B cell (primary cell): Measurements from ENCODE around the gene COL6A1.

Experiments
- EZH2 ChIP-seq: IDR thresholded peaks from 2 replicates; pipeline ENCODE4 v1.6.1; 2012; ENCODE audit warnings: borderline replicate concordance, low read depth, mild to moderate bottlenecking, moderate library complexity, low read length; ENCODE audit not compliant: insufficient read depth, poor library complexity, severe bottlenecking
- TF ChIP-seq, protein P1 (sequence below): fragments of 200-600 bp; IDR thresholded peaks from one replicate; pipeline ENCODE4 v1.8.0; 2022; ENCODE audit warnings: antibody characterized with exemption, mild to moderate bottlenecking

DNA sequence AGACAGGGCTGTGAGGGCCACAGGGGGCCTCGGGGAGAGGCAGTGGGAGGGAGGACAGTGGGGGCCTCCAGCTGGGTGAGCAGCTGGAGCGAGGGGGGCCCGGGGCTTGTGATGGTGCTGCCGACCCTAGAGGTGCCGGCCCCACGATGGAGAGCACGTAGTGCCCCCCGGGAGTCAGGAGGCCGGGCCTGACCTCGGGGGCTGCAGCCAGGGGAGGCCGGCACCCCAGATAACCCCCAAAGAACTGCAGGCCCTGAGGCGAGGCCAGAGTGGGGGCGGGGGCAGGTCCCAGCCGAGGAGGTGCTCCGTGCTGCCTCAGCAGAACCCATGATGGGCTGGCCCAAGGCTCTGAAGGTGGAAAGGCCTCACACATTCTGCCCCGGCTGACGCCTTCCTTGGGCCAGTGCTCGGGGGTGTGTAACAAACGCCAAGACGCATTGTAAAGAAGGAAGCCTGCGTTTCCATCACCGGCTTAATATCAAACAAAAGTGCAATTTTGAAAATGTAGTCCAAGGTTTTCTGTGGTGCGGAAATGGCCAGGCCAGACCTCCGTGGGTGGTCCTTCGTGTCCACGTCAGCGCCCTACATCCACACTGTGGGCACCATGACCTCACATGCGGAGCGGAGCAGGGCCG is 55.2 kb downstream of the COL6A1 start:
- TF ChIP-seq, protein P1, sequence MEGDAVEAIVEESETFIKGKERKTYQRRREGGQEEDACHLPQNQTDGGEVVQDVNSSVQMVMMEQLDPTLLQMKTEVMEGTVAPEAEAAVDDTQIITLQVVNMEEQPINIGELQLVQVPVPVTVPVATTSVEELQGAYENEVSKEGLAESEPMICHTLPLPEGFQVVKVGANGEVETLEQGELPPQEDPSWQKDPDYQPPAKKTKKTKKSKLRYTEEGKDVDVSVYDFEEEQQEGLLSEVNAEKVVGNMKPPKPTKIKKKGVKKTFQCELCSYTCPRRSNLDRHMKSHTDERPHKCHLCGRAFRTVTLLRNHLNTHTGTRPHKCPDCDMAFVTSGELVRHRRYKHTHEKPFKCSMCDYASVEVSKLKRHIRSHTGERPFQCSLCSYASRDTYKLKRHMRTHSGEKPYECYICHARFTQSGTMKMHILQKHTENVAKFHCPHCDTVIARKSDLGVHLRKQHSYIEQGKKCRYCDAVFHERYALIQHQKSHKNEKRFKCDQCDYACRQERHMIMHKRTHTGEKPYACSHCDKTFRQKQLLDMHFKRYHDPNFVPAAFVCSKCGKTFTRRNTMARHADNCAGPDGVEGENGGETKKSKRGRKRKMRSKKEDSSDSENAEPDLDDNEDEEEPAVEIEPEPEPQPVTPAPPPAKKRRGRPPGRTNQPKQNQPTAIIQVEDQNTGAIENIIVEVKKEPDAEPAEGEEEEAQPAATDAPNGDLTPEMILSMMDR = no peak
- TF ChIP-seq EZH2 = no peak
